Stomach (tissue), 4 donors: ENCODE data around the gene TUT4.

Experiments
- CTCF ChIP-seq, 7 experiments: fragments of 450-650 bp in 4 of 7; fragments of 200-600 bp in 3 of 7; sonication (generic) in 3 of 7; IDR thresholded peaks; one replicate each; pipeline ENCODE4 v1.5.1; 2016 to 2019; ENCODE audit warnings: antibody characterized with exemption in 7 of 7, control low read depth in 2 of 7, mild to moderate bottlenecking in 1 of 7
- EP300 ChIP-seq: sonication (generic); formaldehyde crosslinking; IDR thresholded peaks from one replicate; pipeline ENCODE4 v1.6.1; 2017; ENCODE audit warnings: antibody characterized with exemption
- POLR2A ChIP-seq, 4 donors: fragments of 450-650 bp; IDR thresholded peaks; one replicate each; pipeline ENCODE4 v1.6.1; 2016; ENCODE audit warnings: antibody characterized with exemption in 4 of 4, control low read depth in 2 of 4, mild to moderate bottlenecking in 1 of 4, moderate library complexity in 1 of 4
- POLR2AphosphoS5 ChIP-seq, 3 donors: sonication (generic); formaldehyde crosslinking; IDR thresholded peaks; one replicate each; pipeline ENCODE4 v1.6.1; 2016; ENCODE audit warnings: antibody characterized with exemption in 3 of 3

- TF ChIP-seq CTCF (IDR thresholded peaks at IDR 0.05): no peak
- TF ChIP-seq EP300: no peak
- TF ChIP-seq POLR2A (IDR thresholded peaks at IDR 0.05): no peak
- TF ChIP-seq POLR2AphosphoS5 (IDR thresholded peaks at IDR 0.05): no peak
Observed at GRCh38 chr1:52574594-52574993, 21.7 kb upstream of the TUT4 start.
